Mesenchymal stem cell (in vitro differentiated cells and primary cell): ENCODE data around the gene MAPK7.

Source experiments
- DNase-seq: peaks from one replicate; pipeline ENCODE4 v3.0.0-alpha.2; 2013
- H2AFZ ChIP-seq: one replicate; pipeline ENCODE4 v1.6.1; 2013; ENCODE audit warnings: low read depth, mild to moderate bottlenecking, control low read depth, inconsistent platforms, low read length, moderate library complexity
- H2AK5ac ChIP-seq: 2 replicates; pipeline ENCODE4 v1.6.1; 2013; ENCODE audit warnings: low read length, moderate library complexity, mild to moderate bottlenecking, inconsistent platforms; ENCODE audit not compliant: severe bottlenecking
- H2BK120ac ChIP-seq: one replicate; pipeline ENCODE4 v1.6.1; 2013; ENCODE audit warnings: low read depth, mild to moderate bottlenecking, inconsistent platforms, low read length, moderate library complexity
- H2BK12ac ChIP-seq, 2 experiments: one replicate each; pipeline ENCODE4 v1.6.1; 2013; ENCODE audit warnings: inconsistent platforms in 2 of 2, low read length in 2 of 2, mild to moderate bottlenecking in 2 of 2, moderate library complexity in 2 of 2, control low read depth in 1 of 2
- H2BK15ac ChIP-seq: one replicate; pipeline ENCODE4 v1.6.1; 2013; ENCODE audit warnings: mild to moderate bottlenecking, low read depth, inconsistent platforms; ENCODE audit not compliant: poor library complexity, severe bottlenecking
- H2BK5ac ChIP-seq: 2 replicates; pipeline ENCODE4 v1.6.1; 2013; ENCODE audit warnings: low read depth, mild to moderate bottlenecking, low read length, control low read depth, inconsistent platforms; ENCODE audit not compliant: poor library complexity, severe bottlenecking
- H3K14ac ChIP-seq, 2 experiments: one replicate each; pipeline ENCODE4 v1.6.1; 2013; ENCODE audit warnings: inconsistent platforms in 2 of 2, low read length in 2 of 2, control low read depth in 1 of 2, mild to moderate bottlenecking in 1 of 2, moderate library complexity in 1 of 2
- H3K18ac ChIP-seq, 2 experiments: one replicate each; pipeline ENCODE4 v1.6.1; 2013; ENCODE audit warnings: inconsistent platforms in 2 of 2, low read length in 2 of 2, control low read depth in 1 of 2, low read depth in 1 of 2, mild to moderate bottlenecking in 1 of 2
- H3K23ac ChIP-seq, 2 experiments: one replicate each; pipeline ENCODE4 v1.6.1; 2013; ENCODE audit warnings: inconsistent platforms in 2 of 2, low read length in 2 of 2, mild to moderate bottlenecking in 2 of 2, moderate library complexity in 2 of 2, control low read depth in 1 of 2
- H3K27ac ChIP-seq: 2 replicates; pipeline ENCODE4 v1.5.1; 2013; ENCODE audit warnings: mild to moderate bottlenecking, moderate library complexity, low read length, control low read depth, inconsistent platforms; ENCODE audit not compliant: poor library complexity, severe bottlenecking
- H3K27me3 ChIP-seq, 2 experiments: 2 replicates each; pipeline versions ENCODE4 v1.6.1 to v1.7.0; 2013; ENCODE audit warnings: low read length in 2 of 2, mild to moderate bottlenecking in 2 of 2, moderate library complexity in 2 of 2, control low read depth in 1 of 2, inconsistent platforms in 1 of 2; ENCODE audit not compliant: control insufficient read depth in 1 of 2, insufficient read depth in 1 of 2
- H3K36me3 ChIP-seq, 2 experiments: 2 replicates each; pipeline versions ENCODE4 v1.6.1 to v1.7.0; 2013; ENCODE audit warnings: low read length in 2 of 2, control low read depth in 1 of 2, inconsistent platforms in 1 of 2, low read depth in 1 of 2, mild to moderate bottlenecking in 1 of 2; ENCODE audit not compliant: insufficient read depth in 2 of 2, control insufficient read depth in 1 of 2
- H3K4ac ChIP-seq, 2 experiments: one replicate each; pipeline ENCODE4 v1.6.1; 2013; ENCODE audit warnings: inconsistent platforms in 2 of 2, low read length in 2 of 2, mild to moderate bottlenecking in 2 of 2, moderate library complexity in 2 of 2, control low read depth in 1 of 2, low read depth in 1 of 2
- H3K4me1 ChIP-seq: 2 replicates; pipeline ENCODE4 v1.6.1; 2013; ENCODE audit warnings: low read depth, low read length, control low read depth; ENCODE audit not compliant: control insufficient read depth, insufficient read depth
- H3K4me2 ChIP-seq: 2 replicates; pipeline ENCODE4 v1.6.1; 2013; ENCODE audit warnings: low read length, mild to moderate bottlenecking, inconsistent platforms; ENCODE audit not compliant: poor library complexity, severe bottlenecking
- H3K4me3 ChIP-seq, 2 experiments: 2 replicates each; pipeline versions ENCODE4 v1.5.1 to v1.7.0; 2013; ENCODE audit warnings: low read length in 2 of 2, mild to moderate bottlenecking in 2 of 2, control low read depth in 1 of 2, low read depth in 1 of 2; ENCODE audit not compliant: insufficient read depth in 1 of 2
- H3K79me1 ChIP-seq: replicated peaks from 2 replicates; pipeline ENCODE4 v1.6.1; 2013; ENCODE audit warnings: mild to moderate bottlenecking, control low read depth, low read length, inconsistent platforms; ENCODE audit not compliant: poor library complexity, severe bottlenecking
- H3K9ac ChIP-seq: 2 replicates; pipeline ENCODE4 v1.7.0; 2013; ENCODE audit warnings: mild to moderate bottlenecking, low read length, moderate library complexity
- H3K9me3 ChIP-seq: 2 replicates; pipeline ENCODE4 v1.7.0; 2013; ENCODE audit warnings: mild to moderate bottlenecking, low read length; ENCODE audit not compliant: control insufficient read depth
- H4K8ac ChIP-seq: one replicate; pipeline ENCODE4 v1.6.1; 2013; ENCODE audit warnings: inconsistent platforms, mild to moderate bottlenecking, low read length, moderate library complexity
- H4K91ac ChIP-seq: one replicate; pipeline ENCODE4 v1.6.1; 2013; ENCODE audit warnings: mild to moderate bottlenecking, low read length, inconsistent platforms
- WGBS: methylation state at CpG from one replicate; pipeline ENCODE4 v1.1.7; 2013; ENCODE audit warnings: mixed read lengths; 5-methylcytosine and 5-hydroxymethylcytosine counted together

MAPK7 gene

DNA sequence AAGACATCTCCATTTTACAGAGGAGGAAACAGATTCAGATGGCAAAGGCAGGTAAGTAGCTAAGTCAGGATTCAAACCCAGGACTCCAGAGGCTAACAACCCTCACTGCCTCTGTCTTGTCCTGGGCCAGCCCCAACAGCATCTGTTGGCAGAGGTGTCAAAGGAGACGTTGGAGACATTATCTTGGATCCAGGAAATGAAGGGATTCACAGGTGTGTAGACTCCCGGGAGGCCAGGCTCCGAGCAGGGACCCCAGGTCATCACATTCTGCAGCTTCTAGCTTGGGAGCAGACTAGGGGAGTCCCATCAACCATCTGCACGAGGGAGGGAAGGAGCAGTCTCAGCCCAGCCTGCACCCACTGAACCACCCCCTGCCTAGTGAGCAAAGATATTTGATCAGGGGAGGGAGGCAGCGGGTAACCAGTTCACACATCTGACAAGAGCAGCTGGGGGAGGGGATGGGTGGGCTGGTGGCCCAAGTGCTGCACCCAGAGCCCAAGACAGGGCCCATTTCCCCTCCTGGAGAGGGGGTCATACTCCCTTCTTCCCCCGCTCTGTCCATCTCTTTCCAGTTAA is 14.8 kb upstream of the MAPK7 start:
- Histone ChIP-seq H3K4ac (no peak overlapping the region), H3K9me3 (no peaks in the 10 kb centered on the region), H2BK15ac (peak overlapping the region; percentile 26), H3K36me3 (peaks cover under 1 to 17% of the 10 kb centered on the region in 2 experiments), H3K14ac (no peak overlapping the region), H2BK120ac (no peak overlapping the region), H3K9ac (peak overlapping the region; percentile 89), H2AK5ac (no peak overlapping the region), H3K4me2 (no peak overlapping the region), H2AFZ (no peak overlapping the region), H3K4me1 (peaks cover 18% of the 10 kb centered on the region), H3K4me3 (peak overlapping the region in 1 of 2 experiments; percentile 90), H3K23ac (no peak overlapping the region), H3K79me1 (peaks cover 17% of the 10 kb centered on the region), H3K27ac (no peak overlapping the region), H2BK12ac (peak overlapping the region; percentile 17 to 56), H3K27me3 (no peaks in the 10 kb centered on the region), H4K91ac (no peak overlapping the region), H3K18ac (peak overlapping the region in 1 of 2 experiments; percentile 44), H2BK5ac (no peak overlapping the region), H4K8ac (no peak overlapping the region)
- DNase-seq = no peak
- WGBS = 77% methylated on average over 5 of the region's 6 CpGs

DNA sequence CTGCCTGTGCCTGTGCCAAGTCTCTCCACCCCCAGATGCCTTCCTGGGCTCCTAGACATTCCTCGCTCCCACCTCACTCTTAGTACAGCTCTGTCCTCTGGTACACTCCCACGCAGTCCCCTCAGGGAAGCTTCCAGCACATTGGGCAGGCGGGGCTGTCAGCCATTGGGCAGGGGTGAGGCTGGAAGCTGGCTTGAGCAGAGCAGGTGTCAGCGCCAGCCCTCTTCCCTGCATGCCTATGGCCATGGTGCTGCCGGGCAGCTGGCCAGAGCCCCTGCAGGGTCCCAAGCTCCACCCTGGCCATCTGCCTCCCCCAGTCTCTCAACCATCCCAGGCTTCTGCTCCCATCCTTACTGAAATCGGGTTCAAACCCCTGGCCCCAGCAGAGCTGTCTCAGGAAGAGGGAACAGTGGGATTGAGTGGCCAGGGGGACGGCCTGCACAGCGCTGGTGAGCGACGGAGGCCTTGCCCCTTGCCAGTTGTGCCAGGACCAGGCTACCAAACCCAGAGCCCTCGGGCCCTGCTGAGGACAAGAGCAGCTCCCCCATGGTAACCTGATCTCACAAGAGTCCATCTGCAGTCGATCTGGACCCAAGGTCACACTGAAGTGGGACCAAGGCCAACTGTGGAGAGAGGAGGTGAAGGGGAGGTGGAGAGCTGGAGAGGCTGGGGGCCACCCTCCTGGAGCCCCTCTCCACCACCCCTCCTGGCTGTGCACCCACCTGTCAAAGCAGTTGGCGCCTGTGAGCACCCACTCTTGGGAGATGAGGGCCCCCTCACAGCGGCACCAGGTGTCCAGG is 13.4 kb upstream of the MAPK7 start:
- peak overlapping the region; percentile 21 for H4K91ac ChIP-seq
- H3K36me3 ChIP-seq = peaks cover 0 to 5% of the 10 kb centered on the region in 2 experiments
- peaks cover 13% of the 10 kb centered on the region for H3K79me1 ChIP-seq
- H3K14ac ChIP-seq = peak overlapping the region in 1 of 2 experiments; percentile 30
- no peak overlapping the region for H3K9ac ChIP-seq
- peak overlapping the region; percentile 0 for H2BK120ac ChIP-seq
- no peak overlapping the region for H3K27ac ChIP-seq
- peak overlapping the region in 1 of 2 experiments; percentile 59 for H2BK12ac ChIP-seq
- peak overlapping the region in 1 of 2 experiments; percentile 12 for H3K4ac ChIP-seq
- peak overlapping the region; percentile 27 for H4K8ac ChIP-seq
- H3K4me2 ChIP-seq = no peak overlapping the region
- no peak for DNase-seq
- WGBS = 97% methylated on average over 12 of the region's 14 CpGs
- H2AK5ac ChIP-seq = no peak overlapping the region
- no peaks in the 10 kb centered on the region for H3K9me3 ChIP-seq
- peak overlapping the region in 1 of 2 experiments; percentile 3 for H3K4me3 ChIP-seq
- no peak overlapping the region for H2BK5ac ChIP-seq
- H3K23ac ChIP-seq = no peak overlapping the region
- H3K18ac ChIP-seq = peak overlapping the region in 1 of 2 experiments; percentile 7
- no peak overlapping the region for H2AFZ ChIP-seq
- no peaks in the 10 kb centered on the region for H3K27me3 ChIP-seq
- H2BK15ac ChIP-seq = no peak overlapping the region
- H3K4me1 ChIP-seq = peaks cover 18% of the 10 kb centered on the region

DNA sequence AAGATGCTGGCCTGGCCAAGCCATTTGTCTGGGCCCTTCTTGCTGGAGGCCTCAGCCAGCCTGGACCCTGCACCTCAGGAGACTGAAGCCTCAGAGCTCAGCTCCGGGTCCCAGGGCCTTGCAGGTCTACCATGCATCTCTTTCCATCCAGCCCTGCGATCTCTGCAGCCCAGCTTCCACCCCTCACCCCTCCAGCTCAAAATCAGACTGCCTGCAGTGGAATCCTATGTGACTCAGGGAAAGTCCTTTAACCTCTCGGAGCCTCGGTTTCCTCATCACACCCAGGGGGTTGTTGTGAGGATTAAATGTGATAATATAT is 12.8 kb upstream of the MAPK7 start:
- H3K4ac ChIP-seq = no peak overlapping the region

GRCh38 chr17:19365833-19366636 is 12.3 kb upstream of the MAPK7 start:
- Histone ChIP-seq H2BK5ac (no peak overlapping the region), H2BK15ac (no peak overlapping the region), H2AFZ (no peak overlapping the region), H2BK12ac (peak overlapping the region in 1 of 2 experiments; percentile 17), H3K36me3 (peaks cover 2 to 5% of the 10 kb centered on the region in 2 experiments), H2AK5ac (no peak overlapping the region), H3K79me1 (peaks cover 8% of the 10 kb centered on the region), H3K4me3 (no peak overlapping the region), H3K4me1 (peaks cover 18% of the 10 kb centered on the region), H3K27me3 (no peaks in the 10 kb centered on the region), H3K4me2 (no peak overlapping the region), H3K14ac (no peak overlapping the region), H3K9ac (no peak overlapping the region), H4K8ac (no peak overlapping the region), H4K91ac (no peak overlapping the region), H3K18ac (no peak overlapping the region), H3K9me3 (no peaks in the 10 kb centered on the region), H3K4ac (no peak overlapping the region), H3K27ac (no peak overlapping the region), H2BK120ac (no peak overlapping the region), H3K23ac (no peak overlapping the region)
- WGBS = 90% methylated on average over 9 of the region's 9 CpGs
- DNase-seq = no peak

More for the DNA sequence above, 12.8 kb upstream of the MAPK7 start:
- H2AFZ ChIP-seq = no peak overlapping the region
- H3K18ac ChIP-seq = no peak overlapping the region
- no peak for DNase-seq
- no peak overlapping the region for H2BK120ac ChIP-seq
- H3K9ac ChIP-seq = no peak overlapping the region
- H3K4me2 ChIP-seq = no peak overlapping the region
- no peak overlapping the region for H3K4me3 ChIP-seq
- no peak overlapping the region for H4K8ac ChIP-seq
- H2BK12ac ChIP-seq = no peak overlapping the region
- peaks cover 0 to 4% of the 10 kb centered on the region in 2 experiments for H3K36me3 ChIP-seq
- no peak overlapping the region for H2BK15ac ChIP-seq
- peaks cover 9% of the 10 kb centered on the region for H3K79me1 ChIP-seq
- H3K4me1 ChIP-seq = peaks cover 18% of the 10 kb centered on the region
- H2AK5ac ChIP-seq = no peak overlapping the region
- no peak overlapping the region for H3K27ac ChIP-seq
- H4K91ac ChIP-seq = no peak overlapping the region
- no peak overlapping the region for H3K14ac ChIP-seq
- H3K9me3 ChIP-seq = no peaks in the 10 kb centered on the region
- H3K23ac ChIP-seq = no peak overlapping the region
- no peak overlapping the region for H2BK5ac ChIP-seq
- H3K27me3 ChIP-seq = no peaks in the 10 kb centered on the region
- 96% methylated on average over 2 of the region's 4 CpGs for WGBS
